ENCODE results near the gene NSMCE1. TPM values are rescaled to one million over a fixed set of nuclear protein-coding genes. Genes with fewer than 3 reads are reported as not detected.

NSMCE1 gene, protein sequence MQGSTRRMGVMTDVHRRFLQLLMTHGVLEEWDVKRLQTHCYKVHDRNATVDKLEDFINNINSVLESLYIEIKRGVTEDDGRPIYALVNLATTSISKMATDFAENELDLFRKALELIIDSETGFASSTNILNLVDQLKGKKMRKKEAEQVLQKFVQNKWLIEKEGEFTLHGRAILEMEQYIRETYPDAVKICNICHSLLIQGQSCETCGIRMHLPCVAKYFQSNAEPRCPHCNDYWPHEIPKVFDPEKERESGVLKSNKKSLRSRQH
- 87.5 and 93.9 TPM in 2 replicates for total RNA-seq

DNA sequence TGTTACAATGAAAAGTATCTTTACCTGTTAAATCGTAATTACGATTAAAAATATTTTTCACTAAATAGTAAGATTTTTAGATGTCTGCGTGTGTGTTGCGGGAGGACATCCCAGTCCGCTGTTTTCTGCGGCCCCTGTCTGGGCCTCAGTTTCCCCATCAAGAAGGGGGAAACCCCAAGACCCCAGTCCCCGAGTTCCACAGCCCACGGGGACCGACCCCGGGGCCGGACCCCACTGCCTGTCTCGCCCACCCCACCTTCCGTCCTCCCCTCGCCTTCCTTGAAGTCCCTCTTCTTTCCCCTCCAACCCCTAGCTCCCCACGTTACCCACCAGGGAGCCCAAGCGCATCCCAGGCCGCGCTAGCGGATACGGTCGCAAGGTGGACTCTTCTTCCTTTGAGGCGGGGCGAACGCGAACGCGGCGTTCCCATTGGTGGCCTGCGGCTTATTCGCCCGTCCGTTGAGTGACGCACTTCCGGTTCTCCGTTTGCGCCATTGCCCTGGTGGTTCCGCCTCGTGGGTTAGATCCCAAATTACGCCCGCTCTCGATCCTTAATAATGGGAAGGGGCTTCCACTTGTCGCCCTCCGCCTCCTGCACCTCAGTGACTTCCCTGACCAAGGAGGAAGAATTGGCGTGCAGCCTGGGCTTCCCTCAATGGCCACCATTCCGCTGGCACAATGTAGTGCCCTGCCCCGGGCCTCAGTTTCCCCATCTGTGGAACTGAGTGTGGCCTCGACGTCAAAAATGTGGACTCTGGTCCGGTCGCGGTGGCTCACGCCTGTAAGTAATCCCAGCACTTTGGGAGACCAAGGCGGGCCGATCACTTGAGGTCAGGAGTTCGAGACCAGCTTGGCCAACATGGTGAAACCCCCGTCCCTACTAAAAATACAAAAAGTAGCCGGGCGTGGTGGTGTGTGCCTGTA is at the start of gene NSMCE1:
NSMCE1 (minus strand) TSS at position 397 of the 924 bp plus-strand sequence. CDS start 11,202 bp downstream, outside the sequence.
- intact Hi-C loops (cut with micrococcal nuclease) = loop anchor here (1.0 to 2.0 kb wide), 6 partner anchors 14 to 99 kb away; partner anchors contain the start of genes IL4R and KDM8

DNA sequence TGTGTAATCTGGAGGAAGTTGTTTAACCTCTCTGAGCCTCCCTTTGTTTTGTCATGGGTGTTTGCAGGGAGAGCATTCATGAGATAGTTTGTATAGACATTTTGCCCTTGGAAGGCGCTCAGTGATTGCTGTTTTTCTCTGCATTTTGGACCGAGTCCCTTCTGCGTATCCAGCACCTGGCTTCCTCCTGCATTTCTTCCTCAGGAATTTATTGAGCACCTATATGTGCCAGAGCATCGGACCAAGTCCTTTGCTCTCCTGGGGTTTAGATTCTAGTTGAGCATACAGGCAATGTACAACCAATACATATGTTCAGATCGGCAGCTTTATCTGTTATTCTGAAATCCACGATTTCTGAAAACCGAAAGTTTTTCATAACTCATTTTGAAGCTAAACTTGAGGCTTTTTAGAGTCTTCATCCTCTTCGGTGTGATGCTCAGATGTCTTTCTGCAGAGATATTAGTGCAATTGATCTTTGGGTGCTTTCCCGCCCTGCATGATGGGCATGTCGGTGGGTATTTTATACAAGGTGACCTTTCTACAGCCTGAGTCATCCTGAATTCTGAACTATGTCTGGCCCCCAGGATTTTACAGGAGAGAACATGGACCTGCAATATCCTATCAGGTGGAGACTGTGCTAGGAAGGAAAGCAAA is 49.3 kb upstream of the NSMCE1 start:
- intact Hi-C loops (cut with micrococcal nuclease) = loop anchor here (2.0 to 5.0 kb wide), 3 partner anchors 83 to 234 kb away; partner anchors contain the start of genes IL21R and KATNIP

DNA sequence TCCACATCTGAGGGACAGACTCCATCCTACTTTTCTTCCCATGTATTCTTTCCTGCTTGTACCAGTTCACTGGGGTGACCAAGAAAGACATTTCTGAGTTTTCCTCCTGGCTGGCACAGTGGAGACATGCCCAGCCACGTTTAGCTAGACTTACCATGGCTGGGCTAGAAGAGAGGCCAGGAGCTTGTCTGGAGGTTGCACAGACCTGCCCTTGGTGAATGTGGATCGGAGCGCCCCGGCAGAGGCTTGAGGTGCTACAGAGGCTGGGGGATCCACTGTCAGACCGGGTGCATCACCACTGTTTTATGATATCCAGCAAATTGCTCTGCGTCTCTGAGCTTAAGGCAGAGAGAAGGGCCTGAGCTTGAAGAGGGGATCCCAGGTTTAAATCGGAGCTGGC is 48.7 kb upstream of the NSMCE1 start:
- intact Hi-C loops (cut with micrococcal nuclease) = loop anchor here (5.0 kb wide), 1 partner anchor 235 kb away; the partner anchor contains the start of gene KATNIP

DNA sequence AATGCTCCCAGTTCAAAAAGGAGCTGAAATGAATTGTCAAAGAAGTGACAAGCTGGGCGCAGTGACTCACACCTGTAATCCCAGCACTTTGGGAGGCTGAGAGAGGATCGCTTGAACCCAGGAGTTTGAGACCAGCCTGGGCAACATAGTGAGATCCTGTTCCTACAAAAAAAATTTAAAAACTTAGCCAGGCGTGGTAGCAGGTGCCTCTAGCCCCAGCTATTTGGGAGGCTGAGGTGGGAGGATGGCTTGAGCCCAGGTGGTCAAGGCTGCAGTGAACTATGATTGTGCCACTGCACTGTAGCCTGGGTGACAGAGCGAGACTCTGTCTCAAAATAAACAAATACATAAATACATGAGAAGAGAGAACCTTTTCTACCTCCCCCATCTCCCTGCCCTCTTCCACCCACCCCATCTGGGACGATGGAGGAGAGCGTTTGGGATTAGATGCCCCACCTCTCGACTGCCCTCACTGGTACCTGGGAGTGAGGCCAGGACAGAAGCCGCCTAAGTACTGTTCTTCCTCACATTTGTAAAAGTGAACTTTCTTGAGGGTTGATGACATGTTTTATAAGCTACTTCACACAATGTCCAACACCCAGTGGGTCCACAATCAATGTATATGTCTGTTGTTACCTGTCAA is 47.6 kb upstream of the NSMCE1 start:
- intact Hi-C loops (cut with micrococcal nuclease) = loop anchor here (5.0 kb wide), 1 partner anchor 236 kb away; the partner anchor contains the start of gene KATNIP

DNA sequence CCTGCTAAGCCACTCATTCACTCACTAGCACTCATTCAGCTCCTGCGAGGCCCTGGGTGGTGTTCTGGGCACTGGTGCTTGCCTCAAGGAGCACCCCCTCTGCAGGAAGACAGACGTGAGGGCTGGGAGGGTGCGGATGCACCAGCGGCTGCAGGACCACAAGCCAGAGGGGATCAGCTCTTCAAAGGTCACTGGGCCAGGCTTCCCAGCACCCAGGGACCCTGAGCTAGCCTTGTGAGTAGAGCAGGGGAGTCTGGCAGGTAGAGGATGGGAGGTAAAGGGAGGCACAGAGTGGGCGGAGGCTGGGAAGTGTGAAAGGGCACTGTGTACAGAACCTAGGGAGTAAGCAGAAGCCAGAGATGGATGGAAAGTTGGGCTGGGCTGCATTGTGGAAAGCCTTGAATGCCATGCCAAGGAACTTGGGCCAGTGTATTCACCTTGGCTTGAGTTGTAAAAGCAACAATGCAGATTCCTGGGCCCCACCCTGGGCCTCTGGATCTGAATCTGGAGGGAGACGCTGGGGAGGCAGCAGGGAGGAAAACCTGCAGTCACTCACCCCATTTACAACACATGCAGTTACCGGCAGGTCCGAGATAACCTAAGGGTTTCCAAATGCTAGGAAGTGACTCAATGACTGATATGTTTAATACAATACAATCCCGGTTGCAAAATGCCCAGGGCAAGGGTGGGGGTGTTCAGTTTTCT is 46.9 kb upstream of the NSMCE1 start:
- intact Hi-C loops (cut with micrococcal nuclease) = loop anchor here (1.0 to 5.0 kb wide), 5 partner anchors 52 to 237 kb away; partner anchors contain the start of genes KATNIP and KDM8

DNA sequence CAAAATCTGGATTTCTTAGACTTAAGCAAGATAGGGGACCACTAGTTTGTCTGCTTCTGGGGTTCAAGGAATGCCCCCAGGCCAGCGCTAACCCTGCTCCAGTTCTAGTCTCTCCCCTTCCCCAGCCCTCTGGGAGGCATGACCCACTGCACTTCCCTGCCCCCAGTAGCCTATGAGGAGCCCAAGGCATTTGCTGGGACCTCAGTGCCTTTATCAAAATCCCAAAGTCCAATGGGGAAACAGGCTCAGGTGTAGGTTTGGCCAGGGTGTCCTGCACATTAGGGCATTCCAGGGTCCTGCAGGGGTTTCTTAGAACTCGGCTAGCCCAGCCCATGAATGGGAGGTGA is 46.4 kb upstream of the NSMCE1 start:
- intact Hi-C loops (cut with micrococcal nuclease) = loop anchor here (1.0 to 5.0 kb wide), 6 partner anchors 52 to 237 kb away; partner anchors contain the start of genes KATNIP and KDM8

DNA sequence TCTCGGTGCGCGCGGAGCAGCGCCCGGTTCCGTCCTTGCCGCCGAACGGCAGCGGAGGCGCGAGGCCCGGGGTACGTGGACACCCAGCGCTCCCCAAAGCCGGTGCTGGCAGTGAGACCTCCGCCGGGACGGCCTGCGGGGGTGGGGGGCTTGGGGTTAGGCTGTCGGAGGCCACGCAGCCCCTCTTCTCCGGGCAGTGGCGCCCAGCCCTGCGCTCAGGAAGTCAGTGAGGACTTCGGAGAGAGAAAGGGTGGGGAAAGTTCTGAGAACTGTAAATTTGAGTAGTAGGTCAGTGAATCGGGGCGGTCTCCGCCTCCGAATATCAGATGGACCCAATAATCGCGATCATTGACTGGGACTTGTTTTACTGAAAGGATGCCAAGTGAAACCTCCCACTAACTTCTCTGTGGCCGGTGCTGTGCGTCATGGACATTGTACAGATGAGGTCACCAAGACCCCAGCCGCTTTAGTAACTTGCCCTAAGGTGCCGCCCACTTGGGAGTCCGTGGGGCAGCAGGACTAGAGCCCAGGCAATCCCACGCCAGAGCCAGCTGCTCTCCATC is 45.7 kb upstream of the NSMCE1 start:
- intact Hi-C loops (cut with micrococcal nuclease) = loop anchor here (1.0 kb wide), 1 partner anchor 79 kb away; no protein-coding TSS in a partner anchor

DNA sequence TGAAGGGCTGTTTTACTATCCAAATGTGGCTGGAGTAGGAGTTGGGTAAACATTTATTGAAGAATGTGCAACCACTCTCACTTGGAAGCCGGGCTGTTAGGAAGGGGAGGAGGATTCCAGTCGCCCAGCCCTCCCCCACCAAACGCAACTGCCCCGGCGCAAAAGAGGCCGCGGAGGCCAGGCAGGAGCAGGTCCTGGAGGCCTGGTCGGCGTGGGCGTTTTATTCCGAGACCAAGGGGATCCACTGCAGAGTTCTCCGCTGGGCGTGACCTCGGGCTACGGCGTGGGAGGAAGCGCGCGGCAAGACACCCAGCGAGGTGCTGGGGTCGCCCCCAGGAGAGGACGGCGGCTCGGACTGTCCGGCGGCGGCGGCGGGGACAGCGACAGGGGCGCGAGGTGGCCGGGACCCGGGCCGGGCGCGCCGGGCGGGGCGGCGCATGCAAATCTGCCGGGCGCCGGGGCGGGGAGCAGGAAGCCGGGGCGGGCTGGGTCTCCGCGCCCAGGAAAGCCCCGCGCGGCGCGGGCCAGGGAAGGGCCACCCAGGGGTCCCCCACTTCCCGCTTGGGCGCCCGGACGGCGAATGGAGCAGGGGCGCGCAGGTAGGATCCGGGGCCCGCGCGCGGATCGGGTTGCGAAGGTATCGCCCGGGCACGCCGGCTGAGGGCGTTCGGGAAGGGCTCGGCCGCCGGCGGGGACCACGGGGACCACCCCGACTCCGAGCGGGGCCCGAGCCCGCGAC is 45.0 kb upstream of the NSMCE1 start, which contains the start of gene IL4R:
IL4R (plus strand) TSS at position 553 of the 739 bp plus-strand sequence. CDS start 26,230 bp downstream, outside the sequence.
- intact Hi-C loops (cut with micrococcal nuclease) = loop anchor here (1.0 to 2.0 kb wide), 4 partner anchors 17 to 78 kb away; partner anchors contain the start of gene NSMCE1

DNA sequence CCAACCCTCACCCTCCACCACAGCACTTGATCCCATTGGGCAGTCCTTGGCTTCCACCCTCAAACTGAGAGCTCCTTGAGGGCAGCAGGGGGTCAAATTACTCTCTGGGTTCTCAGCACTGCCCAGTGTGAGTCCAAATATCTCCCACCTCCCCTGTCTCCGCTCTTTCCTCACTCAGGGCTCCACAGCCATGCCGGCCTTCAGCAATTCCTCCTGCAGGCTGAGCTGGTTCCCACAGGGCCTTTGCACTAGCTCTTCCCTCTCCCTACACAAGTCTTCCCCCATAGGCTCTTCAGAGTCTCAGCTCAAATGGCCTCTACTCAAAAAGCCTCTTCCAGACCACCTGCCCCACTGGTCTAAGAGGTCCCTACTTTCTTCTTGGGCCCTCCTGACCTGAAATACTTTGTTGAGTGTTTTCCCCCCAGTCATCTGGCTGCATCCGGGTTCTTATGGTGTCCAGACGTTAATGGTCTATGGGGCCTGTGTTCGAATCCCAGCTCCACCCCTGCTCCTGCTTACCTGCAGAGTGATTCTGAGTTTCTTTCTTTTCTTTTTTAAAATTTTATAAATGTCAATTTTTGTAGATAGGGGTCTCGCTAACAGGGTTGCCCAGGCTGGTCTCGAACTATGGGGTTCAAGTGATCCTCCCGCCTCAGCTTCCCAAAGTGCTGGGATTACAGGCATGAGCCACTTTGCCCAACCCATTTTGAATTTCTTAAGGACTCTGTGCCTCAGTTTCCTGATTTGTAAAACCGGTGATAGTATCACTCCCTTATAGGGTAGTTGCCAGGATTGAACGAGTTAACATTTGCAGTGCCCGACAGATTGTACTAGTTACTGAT is 44.2 kb upstream of the NSMCE1 start:
- intact Hi-C loops (cut with micrococcal nuclease) = loop anchor here (1.0 to 2.0 kb wide), 3 partner anchors 16 to 44 kb away; partner anchors contain the start of gene NSMCE1

DNA sequence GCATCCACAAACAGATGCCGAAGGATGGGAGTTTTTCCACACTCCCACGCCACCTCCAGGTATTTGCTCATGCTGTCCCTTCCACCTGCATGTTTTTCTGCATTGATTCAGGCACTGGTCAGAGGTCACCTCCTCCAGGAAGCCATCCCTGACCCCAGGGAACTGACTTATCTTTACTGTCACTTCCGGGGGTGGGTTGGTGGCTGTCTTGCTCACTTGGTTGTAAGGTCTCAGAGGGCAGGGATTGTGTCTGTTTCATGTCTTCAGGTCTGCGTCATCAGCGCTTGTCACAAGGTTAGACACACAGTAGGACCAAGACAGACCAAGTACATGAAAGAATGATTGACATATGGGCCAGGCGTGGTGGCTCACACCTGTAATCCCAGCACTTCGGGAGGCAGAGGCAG is 43.3 kb upstream of the NSMCE1 start:
- intact Hi-C loops (cut with micrococcal nuclease) = loop anchor here (2.0 kb wide), 1 partner anchor 15 kb away; no protein-coding TSS in a partner anchor

DNA sequence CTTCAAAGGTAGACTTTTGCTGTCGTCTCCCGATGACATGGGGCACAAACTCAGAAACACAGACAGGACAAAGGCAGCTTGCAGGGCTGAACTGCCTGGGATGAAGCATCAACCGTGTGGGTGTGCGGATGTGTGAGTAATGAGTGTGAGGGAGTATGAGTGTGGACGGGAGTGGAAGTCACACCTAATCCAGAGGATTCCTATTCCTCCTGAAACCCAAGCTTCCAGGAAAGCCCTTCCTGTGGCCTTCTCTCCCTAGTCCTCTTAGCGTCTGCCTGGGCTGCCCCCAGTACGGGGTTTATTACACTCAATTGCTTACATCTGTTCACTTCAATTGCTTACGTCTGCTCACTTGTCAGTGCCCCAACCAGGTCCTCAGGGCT is 42.9 kb upstream of the NSMCE1 start:
- intact Hi-C loops (cut with micrococcal nuclease) = no loop called here

DNA sequence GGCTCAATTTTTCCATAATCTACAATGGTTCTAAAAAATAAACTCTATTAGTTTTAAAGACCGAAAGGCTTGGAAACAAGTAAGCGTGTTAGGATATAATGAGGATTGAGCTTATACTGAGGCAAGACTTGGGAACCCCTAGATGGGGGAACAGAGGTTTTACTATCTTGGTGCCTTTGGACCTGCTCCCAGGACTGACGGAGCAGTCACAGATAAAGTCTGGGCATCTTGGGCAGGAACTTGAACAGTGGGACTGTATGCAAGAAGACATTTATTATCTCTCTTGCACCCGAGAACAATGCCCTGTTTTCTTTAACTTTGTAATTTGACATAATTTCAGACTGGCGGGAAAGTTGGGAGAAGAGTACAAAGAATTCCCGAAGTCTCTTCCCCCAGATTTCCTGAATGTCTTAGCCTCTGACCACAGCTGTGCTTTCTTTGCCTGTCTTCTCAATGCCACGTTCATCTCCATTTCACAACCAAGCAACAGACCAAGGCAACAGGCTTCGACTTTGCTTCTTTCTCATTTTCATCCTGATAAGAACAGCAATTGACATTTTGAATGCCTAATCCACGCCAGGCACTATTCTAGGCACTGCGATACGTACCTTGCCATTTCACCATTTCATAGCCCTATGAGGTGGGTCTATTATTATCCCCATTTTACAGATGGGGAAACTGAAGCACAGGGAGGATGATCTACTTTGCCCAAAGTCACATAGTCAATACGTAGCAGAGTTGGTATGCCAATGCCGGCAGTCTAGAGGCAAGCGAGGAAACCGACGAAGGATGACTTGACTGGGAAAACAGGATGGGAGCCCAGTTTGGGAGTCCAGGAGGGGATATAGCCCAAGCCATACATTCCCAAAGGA is 42.2 kb upstream of the NSMCE1 start:
- intact Hi-C loops (cut with micrococcal nuclease) = no loop called here

DNA sequence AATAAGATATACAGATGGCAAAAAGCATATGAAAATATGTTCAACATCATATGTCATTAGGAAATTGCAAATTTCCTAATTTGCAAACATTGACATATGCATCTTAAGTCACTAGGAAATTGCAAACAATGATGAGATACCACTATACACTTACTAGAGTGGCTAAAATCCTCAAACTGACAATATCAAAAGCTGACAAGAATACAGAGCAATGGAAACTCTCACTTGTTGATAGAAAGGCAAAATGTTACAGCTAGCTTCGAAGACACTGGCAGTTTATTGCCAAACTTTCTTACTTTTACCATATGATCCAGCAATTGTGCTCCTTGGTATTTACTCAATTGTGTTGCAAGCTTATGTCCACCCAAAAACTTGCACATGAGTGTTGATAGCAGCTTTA is 40.2 kb upstream of the NSMCE1 start:
- intact Hi-C loops (cut with micrococcal nuclease) = no loop called here

DNA sequence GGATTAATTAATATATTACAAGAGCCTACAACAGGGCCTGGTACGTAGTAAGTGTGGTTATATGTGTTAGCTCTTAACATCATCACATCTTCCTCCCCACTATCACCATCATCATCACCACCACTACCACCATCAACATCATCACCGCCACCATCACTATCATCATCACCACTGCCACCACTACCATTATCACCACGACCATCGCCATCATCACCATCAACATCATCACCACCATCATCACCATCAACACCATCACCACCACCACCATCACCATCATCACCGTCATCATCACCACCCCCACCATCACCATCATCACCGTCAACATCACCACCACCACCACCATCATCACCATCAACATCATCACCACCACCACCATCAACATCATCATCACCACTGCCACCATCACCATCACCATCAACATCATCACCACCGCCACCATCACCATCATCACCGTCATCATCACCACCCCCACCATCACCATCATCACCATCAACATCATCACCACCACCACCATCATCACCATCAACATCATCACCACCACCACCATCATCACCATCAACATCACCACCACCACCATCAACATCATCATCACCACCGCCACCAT is 37.4 kb upstream of the NSMCE1 start:
- intact Hi-C loops (cut with micrococcal nuclease) = no loop called here

DNA sequence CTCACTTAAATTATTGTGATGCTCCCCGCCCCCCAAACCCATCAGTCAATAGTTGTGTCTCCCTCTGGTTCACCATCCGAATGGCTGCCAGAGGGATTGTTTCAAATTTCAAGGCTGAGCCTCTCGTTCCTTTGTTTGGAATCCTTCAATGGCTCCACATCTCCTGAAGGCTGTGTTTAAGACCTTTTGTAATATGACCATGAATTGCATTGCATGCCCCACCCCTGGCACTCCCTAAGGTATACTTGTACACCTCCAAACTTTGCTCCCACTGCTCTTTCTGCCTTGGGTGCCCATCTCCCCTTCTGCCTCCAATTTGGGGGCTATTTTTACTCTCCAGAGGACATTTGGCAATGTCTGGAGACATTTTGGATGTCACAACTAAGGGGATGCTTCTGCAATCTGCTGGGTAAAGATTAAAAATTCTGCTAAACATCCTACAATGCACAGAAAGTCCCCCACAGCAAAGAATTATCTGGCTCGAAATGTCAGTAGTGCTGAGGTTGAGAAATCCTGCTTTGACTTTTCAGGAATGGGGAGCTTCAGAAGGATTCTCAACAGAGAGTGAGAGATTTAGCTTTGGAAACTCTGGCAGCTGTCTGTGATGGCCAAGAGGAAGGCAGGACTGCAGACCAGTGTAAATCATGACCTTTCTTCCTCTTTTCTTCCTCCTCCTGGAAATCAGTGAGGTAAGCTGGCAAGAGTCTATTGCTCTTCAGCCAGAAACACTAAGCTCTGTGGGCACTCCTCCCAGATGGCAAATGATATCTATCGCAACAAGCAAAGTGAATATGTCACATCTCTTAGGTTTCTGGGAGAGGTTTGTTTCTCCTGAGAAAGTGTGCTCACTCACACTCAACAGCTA is 36.5 kb upstream of the NSMCE1 start:
- intact Hi-C loops (cut with micrococcal nuclease) = no loop called here

DNA sequence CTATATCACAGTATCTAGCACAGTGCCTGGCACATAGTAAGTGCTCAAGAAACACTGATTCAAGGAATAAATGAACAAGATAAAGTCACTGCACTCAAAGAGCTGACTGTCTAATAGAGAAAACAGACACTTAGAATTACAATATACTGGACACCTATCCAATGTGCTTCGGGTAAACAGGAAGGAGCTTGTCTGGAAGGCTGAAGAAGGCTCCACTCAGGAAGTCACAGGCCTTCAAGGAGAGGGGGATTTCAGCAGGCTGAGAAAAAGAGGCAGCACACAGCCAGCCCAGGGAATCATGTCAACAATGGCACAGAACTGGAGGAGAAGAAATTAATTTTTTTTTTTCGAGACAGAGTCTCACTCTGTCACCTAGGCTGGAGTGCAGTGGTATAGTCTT is 35.5 kb upstream of the NSMCE1 start:
- intact Hi-C loops (cut with micrococcal nuclease) = no loop called here
